ENCODE data around the gene C1orf21. TPM values are rescaled to one million over a fixed set of nuclear protein-coding genes. Genes with fewer than 3 reads are reported as not detected.
"Not testable (repeated sequence)": the region's sequence is repeated elsewhere in the genome, so short reads cannot be mapped to it uniquely, and the experiment has no call there.

C1orf21 gene
- 10 to 100 TPM; 36.4 to 41.3 (median 40.3) TPM for polyA plus RNA-seq (ENCODE audit: insufficient read length in 3 of 3)

GRCh38 chr1:184386312-184387068, at the start of gene C1orf21:
TSS of gene C1orf21 (plus strand) at chr1:184387029. CDS start at chr1:184477510, 90,481 bp downstream.
- DNase-seq (ENCODE audit: low read depth in 3 of 3, low spot score in 2 of 3), result peak in 2 of 3 donors; percentile 67 to 85

GRCh38 chr1:184337865-184338264, 49.0 kb upstream of the C1orf21 start:
- DNase-seq (ENCODE audit: low read depth in 3 of 3, low spot score in 2 of 3), result not testable (repeated sequence)

- DNase-seq (ENCODE audit: low read depth in 3 of 3, low spot score in 2 of 3), result no peak
Observed at GRCh38 chr1:184340984-184341383, 45.8 kb upstream of the C1orf21 start.

- DNase-seq (ENCODE audit: low read depth in 3 of 3, low spot score in 2 of 3), result no peak
Observed at GRCh38 chr1:184350573-184350972, 36.3 kb upstream of the C1orf21 start.

GRCh38 chr1:184351416-184351975, 35.3 kb upstream of the C1orf21 start:
- no peak for DNase-seq (ENCODE audit: low read depth in 3 of 3, low spot score in 2 of 3)

- no peak for DNase-seq (ENCODE audit: low read depth in 3 of 3, low spot score in 2 of 3)
Observed at GRCh38 chr1:184352776-184353175, 34.1 kb upstream of the C1orf21 start.

- no peak for DNase-seq (ENCODE audit: low read depth in 3 of 3, low spot score in 2 of 3)
Observed at GRCh38 chr1:184354719-184355118, 32.1 kb upstream of the C1orf21 start.

- DNase-seq (ENCODE audit: low read depth in 3 of 3, low spot score in 2 of 3), result no peak
Observed at GRCh38 chr1:184356891-184357290, 29.9 kb upstream of the C1orf21 start.

- DNase-seq (ENCODE audit: low read depth in 3 of 3, low spot score in 2 of 3), result no peak
Observed at GRCh38 chr1:184358256-184358655, 28.6 kb upstream of the C1orf21 start.

- DNase-seq (ENCODE audit: low read depth in 3 of 3, low spot score in 2 of 3), result no peak
Observed at GRCh38 chr1:184359909-184360308, 26.9 kb upstream of the C1orf21 start.

- no peak for DNase-seq (ENCODE audit: low read depth in 3 of 3, low spot score in 2 of 3)
Observed at GRCh38 chr1:184362876-184363275, 24.0 kb upstream of the C1orf21 start.

GRCh38 chr1:184365699-184366098, 21.1 kb upstream of the C1orf21 start:
- no peak for DNase-seq (ENCODE audit: low read depth in 3 of 3, low spot score in 2 of 3)

GRCh38 chr1:184366997-184367396, 19.8 kb upstream of the C1orf21 start:
- no peak for DNase-seq (ENCODE audit: low read depth in 3 of 3, low spot score in 2 of 3)

GRCh38 chr1:184367427-184368038, 19.3 kb upstream of the C1orf21 start:
- DNase-seq (ENCODE audit: low read depth in 3 of 3, low spot score in 2 of 3), result no peak

GRCh38 chr1:184368354-184368753, 18.5 kb upstream of the C1orf21 start:
- no peak for DNase-seq (ENCODE audit: low read depth in 3 of 3, low spot score in 2 of 3)

GRCh38 chr1:184370850-184371249, 16.0 kb upstream of the C1orf21 start:
- DNase-seq (ENCODE audit: low read depth in 3 of 3, low spot score in 2 of 3), result no peak

- DNase-seq (ENCODE audit: low read depth in 3 of 3, low spot score in 2 of 3), result no peak
Observed at GRCh38 chr1:184373155-184373554, 13.7 kb upstream of the C1orf21 start.

- no peak for DNase-seq (ENCODE audit: low read depth in 3 of 3, low spot score in 2 of 3)
Observed at GRCh38 chr1:184376369-184376768, 10.5 kb upstream of the C1orf21 start.

- no peak for DNase-seq (ENCODE audit: low read depth in 3 of 3, low spot score in 2 of 3)
Observed at GRCh38 chr1:184379111-184379752, 7.6 kb upstream of the C1orf21 start.

GRCh38 chr1:184380468-184380867, 6.4 kb upstream of the C1orf21 start:
- no peak for DNase-seq (ENCODE audit: low read depth in 3 of 3, low spot score in 2 of 3)

GRCh38 chr1:184383772-184384323, 3.0 kb upstream of the C1orf21 start:
- DNase-seq (ENCODE audit: low read depth in 3 of 3, low spot score in 2 of 3), result no peak

Measured in right renal cortex interstitium (tissue), 3 donors.